GM12878 (cell line): ENCODE data around the gene ZG16B. TPM values are rescaled to one million over a fixed set of nuclear protein-coding genes. Genes with fewer than 3 reads are reported as not detected.

Experiments used
- ATAC-seq: fragments of 200-7000 bp; cut with Tn5 transposase; 3 replicates; pipeline ENCODE4 v1.9.1; 2020; ENCODE audit warnings: mild to moderate bottlenecking, moderate library complexity
- BruUV-seq: library from RNA; stranded (reverse); fragments of 400-500 nt; replicated peaks from 2 replicates; lab custom pipeline; 2021; lab: Mats Ljungman, UMichigan
- CTCF ChIA-PET: fragments of 300-600 bp; sonication (Branson Sonifier 250); formaldehyde crosslinking; extraction: SDS; loops from one replicate; lab custom pipeline; 2021; ENCODE audit warnings: inconsistent platforms; lab: Yijun Ruan, JAX
- POLR2A ChIA-PET: fragments of 350-600 bp; formaldehyde crosslinking; extraction: SDS; loops from one replicate; lab custom pipeline; 2021; ENCODE audit warnings: inconsistent platforms; lab: Charles Lee
- RAD21 ChIA-PET: fragments of 300-600 bp; sonication (Branson Sonifier 250); formaldehyde crosslinking; loops from one replicate; lab custom pipeline; 2023; ENCODE audit warnings: antibody characterized with exemption; ENCODE audit not compliant: unreplicated experiment; lab: Charles Lee
- SMC1A ChIA-PET: fragments of 300-600 bp; sonication (Branson Sonifier 250); formaldehyde crosslinking; loops from one replicate; lab custom pipeline; 2023; ENCODE audit not compliant: unreplicated experiment, uncharacterized antibody; lab: Charles Lee
- DNase-seq: peaks from one replicate; pipeline ENCODE4 v3.0.0-alpha.2; 2011; ENCODE audit warnings: low read depth, low spot score
- FAIRE-seq: peaks from 3 replicates; lab custom pipeline; 2011; peaks lifted over from hg19 to GRCh38; lab: Jason Lieb, UNC
- H2AFZ ChIP-seq: 2 replicates; pipeline ENCODE4 v1.6.0; 2011; ENCODE audit warnings: low read depth, low read length, control low read depth; ENCODE audit not compliant: control insufficient read depth
- H3K27ac ChIP-seq: 2 replicates; pipeline ENCODE4 v1.5.1; 2011; ENCODE audit warnings: control low read depth; ENCODE audit not compliant: control insufficient read depth, insufficient read depth
- H3K27me3 ChIP-seq, 2 experiments: replicated peaks in 1 of 2; 2 replicates each; pipeline versions ENCODE4 v1.6.0 to v1.6.1; 2011; ENCODE audit warnings: low read length in 1 of 2; ENCODE audit not compliant: control insufficient read depth in 2 of 2, insufficient read depth in 2 of 2
- H3K36me3 ChIP-seq, 2 experiments: 2 replicates each; pipeline ENCODE4 v1.5.1; 2011; ENCODE audit warnings: low read length in 1 of 2; ENCODE audit not compliant: control insufficient read depth in 2 of 2, insufficient read depth in 2 of 2
- H3K4me1 ChIP-seq: 2 replicates; pipeline ENCODE4 v1.6.1; 2011; ENCODE audit warnings: mild to moderate bottlenecking, low read length, moderate library complexity, mixed read lengths; ENCODE audit not compliant: control insufficient read depth, insufficient read depth
- H3K4me2 ChIP-seq: 2 replicates; pipeline ENCODE4 v1.6.0; 2011; ENCODE audit warnings: control low read depth; ENCODE audit not compliant: control insufficient read depth, insufficient read depth
- H3K4me3 ChIP-seq: fragments of 200-600 bp; sonication (generic); 2 replicates; pipeline ENCODE4 v1.5.1; 2016
- H3K79me2 ChIP-seq: 2 replicates; pipeline ENCODE4 v1.6.0; 2011; ENCODE audit warnings: low read length; ENCODE audit not compliant: control insufficient read depth, insufficient read depth
- H3K9ac ChIP-seq: 2 replicates; pipeline ENCODE4 v1.8.0; 2011; ENCODE audit warnings: low read length, control low read depth, mixed read lengths; ENCODE audit not compliant: control insufficient read depth, insufficient read depth
- H3K9me3 ChIP-seq: replicated peaks from 3 replicates; pipeline ENCODE4 v1.5.1; 2011; ENCODE audit warnings: mild to moderate bottlenecking, low read length; ENCODE audit not compliant: control insufficient read depth, insufficient read depth
- H4K20me1 ChIP-seq: 2 replicates; pipeline ENCODE4 v1.6.0; 2011; ENCODE audit not compliant: control insufficient read depth, insufficient read depth
- ATF7 ChIP-seq: fragments of 450-650 bp; IDR thresholded peaks from 2 replicates; pipeline ENCODE4 v1.6.1; 2016; ENCODE audit warnings: low read depth, mild to moderate bottlenecking
- GATAD2B ChIP-seq: fragments of 450-650 bp; conservative IDR thresholded peaks from 2 replicates; pipeline ENCODE4 v1.6.1; 2017; ENCODE audit warnings: low read depth, mild to moderate bottlenecking, moderate library complexity
- NFIC ChIP-seq: IDR thresholded peaks from 2 replicates; pipeline ENCODE4 v1.6.1; 2012; ENCODE audit warnings: low read depth, mild to moderate bottlenecking, inconsistent platforms, low read length, moderate library complexity
- NFXL1 ChIP-seq: fragments of 450-650 bp; IDR thresholded peaks from 2 replicates; pipeline ENCODE4 v1.6.1; 2017; ENCODE audit warnings: antibody characterized with exemption, mild to moderate bottlenecking, borderline replicate concordance
- RAD51 ChIP-seq: fragments of 450-650 bp; IDR thresholded peaks from 2 replicates; pipeline ENCODE4 v1.6.1; 2016; ENCODE audit warnings: moderate library complexity, mild to moderate bottlenecking, inconsistent platforms
- SMAD1 ChIP-seq: fragments of 450-650 bp; IDR thresholded peaks from 2 replicates; pipeline ENCODE4 v1.6.1; 2018; ENCODE audit warnings: mild to moderate bottlenecking, low read depth; ENCODE audit not compliant: partially characterized antibody
- TARDBP ChIP-seq: IDR thresholded peaks from 2 replicates; pipeline ENCODE4 v1.6.1; 2016; ENCODE audit warnings: borderline replicate concordance
- ZNF207 ChIP-seq: fragments of 450-650 bp; IDR thresholded peaks from 2 replicates; pipeline ENCODE4 v1.6.1; 2014; ENCODE audit warnings: antibody characterized with exemption, mild to moderate bottlenecking, borderline replicate concordance
- ZNF384 ChIP-seq: IDR thresholded peaks from 2 replicates; pipeline ENCODE4 v1.6.1; 2012; ENCODE audit warnings: low read depth, mild to moderate bottlenecking, low read length, improper control_type of control experiment, borderline replicate concordance
- whole genome bisulfite sequencing: methylation state at CpG from one replicate; pipeline ENCODE4 v1.1.6; 2016; ENCODE audit warnings: low lambda C conversion rate; ENCODE audit not compliant: insufficient replicate concordance, insufficient coverage; ENCODE audit errors: missing lambda C conversion rate; 5-methylcytosine and 5-hydroxymethylcytosine counted together
- in situ Hi-C: fragments of 300-500 bp; cut with MboI; formaldehyde crosslinking; loops from 9 replicates; pipeline ENCODE4 v1.14.3; 2018; ENCODE audit warnings: mixed read lengths
- intact Hi-C: fragments of 100-400 bp; cut with micrococcal nuclease; formaldehyde crosslinking; loops from one replicate; pipeline ENCODE4 v1.14.2; 2022; ENCODE audit not compliant: unreplicated experiment
- polyA plus RNA-seq, 11 experiments: library from polyadenylated mRNA; depleted of rRNA in 4 of 11; unstranded in 6 of 11; stranded (reverse) in 5 of 11; fragments of >200 nt; fragmentation: Nextera tagmentation in 4 of 11; fragmentation: Illumina TruSeq in 1 of 11; extraction: Ambion mirVana in 4 of 11; extraction: Trizol in 1 of 11; gene quantifications; 1 replicate in 1 of 11; 2 replicates in 10 of 11; pipeline versions ENCODE4 v1.2.1 to v1.2.3, GENCODE V29; 2011 to 2016; ENCODE audit warnings: inconsistent platforms in 2 of 11, missing spikeins in 2 of 11, low read depth in 1 of 11
- total RNA-seq, 4 experiments: library from RNA; depleted of rRNA in 3 of 4; stranded (reverse); fragments of >200 nt in 3 of 4; fragmentation: Illumina TruSeq in 1 of 4; extraction: Trizol in 1 of 4; gene quantifications; 2 replicates each; pipeline versions ENCODE4 v1.2.1 to v1.2.3, GENCODE V29; 2013 to 2021
- TF ChIP-seq, protein P1 (sequence below): fragments of 150-350 bp; IDR thresholded peaks from 2 replicates; pipeline ENCODE4 v1.6.1; 2016; ENCODE audit warnings: low read depth, low read length
- TF ChIP-seq, protein P2 (sequence below), 3 experiments: IDR thresholded peaks in 2 of 3; conservative IDR thresholded peaks in 1 of 3; 2 replicates each; pipeline ENCODE4 v1.5.1; 2011; ENCODE audit warnings: low read depth in 3 of 3, low read length in 3 of 3, mild to moderate bottlenecking in 3 of 3, control low read depth in 2 of 3, moderate library complexity in 2 of 3, inconsistent platforms in 1 of 3, mixed read lengths in 1 of 3; ENCODE audit not compliant: control insufficient read depth in 2 of 3, insufficient read depth in 1 of 3; ENCODE audit errors: extremely low read depth in 1 of 3
- TF ChIP-seq, protein P3 (sequence below): fragments of 450-650 bp; formaldehyde crosslinking; IDR thresholded peaks from 2 replicates; pipeline ENCODE4 v1.5.0; 2022; ENCODE audit warnings: mild to moderate bottlenecking, missing genetic modification characterization
- TF ChIP-seq, protein P4 (sequence below): IDR thresholded peaks from 2 replicates; pipeline ENCODE4 v1.6.1; 2012; ENCODE audit warnings: low read depth, low read length, improper control_type of control experiment

ZG16B gene
- total and polyA plus RNA-seq, 10 of the 15 experiments (the other 5 are each of a cell fraction or from before 2014, with no cell fraction given): 1.00 to 11.6 (median 5.8) TPM

DNA sequence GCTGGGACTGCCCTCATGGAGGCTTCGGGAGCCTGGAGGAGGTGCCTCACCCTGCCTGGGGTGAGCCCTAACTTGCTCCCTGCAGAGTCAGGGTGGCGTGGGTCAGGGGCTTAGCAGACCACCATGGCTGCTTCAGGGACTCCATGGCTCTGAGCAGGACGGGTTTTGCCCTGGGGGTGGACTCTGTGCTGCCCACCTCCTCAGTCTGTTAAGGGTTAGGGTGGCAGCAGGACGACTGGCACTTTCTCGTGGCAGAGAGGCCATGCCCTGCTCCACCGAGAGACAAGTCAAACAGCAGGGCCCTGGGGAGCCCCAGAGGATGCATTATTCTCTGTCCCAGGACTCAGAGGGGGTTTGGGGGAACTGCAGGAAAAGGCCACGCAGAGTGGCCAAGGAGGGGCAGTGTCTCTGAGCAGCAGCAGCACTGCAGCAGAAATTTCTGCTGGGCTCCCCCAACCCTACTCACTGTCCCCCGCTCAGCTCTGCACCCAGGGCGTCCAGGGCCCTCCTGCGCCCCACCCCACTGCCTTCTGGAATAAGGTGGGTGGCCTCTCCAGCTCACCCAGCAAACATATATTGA is 29.7 kb downstream of the ZG16B start:
- CTCF ChIA-PET: no interaction called here
- DNase-seq (no peak), FAIRE-seq (no peak), ATAC-seq (no peak)
- H2AFZ ChIP-seq: no peak overlapping the region
- 27% methylated on average over 10 of the region's 10 CpGs for WGBS
- H3K4me3 ChIP-seq: no peak overlapping the region
- intact Hi-C loops (loop anchor here (10.0 kb wide), 2 partner anchors 55 to 135 kb away; partner anchors contain the start of gene PRSS27), in situ Hi-C loops (no loop called here)
- POLR2A ChIA-PET: no interaction called here
- H3K4me2 ChIP-seq: no peak overlapping the region
- no peak overlapping the region for H3K27ac ChIP-seq
- H3K36me3 ChIP-seq: no peaks in the 10 kb centered on the region
- RAD21 ChIA-PET: no interaction called here
- TF ChIP-seq TARDBP (no peak), RAD51 (no peak), NFIC (no peak), GATAD2B (no peak), ZNF207 (no peak), ATF7 (no peak), SMAD1 (no peak), ZNF384 (no peak), NFXL1 (no peak)
- TF ChIP-seq, protein P1, sequence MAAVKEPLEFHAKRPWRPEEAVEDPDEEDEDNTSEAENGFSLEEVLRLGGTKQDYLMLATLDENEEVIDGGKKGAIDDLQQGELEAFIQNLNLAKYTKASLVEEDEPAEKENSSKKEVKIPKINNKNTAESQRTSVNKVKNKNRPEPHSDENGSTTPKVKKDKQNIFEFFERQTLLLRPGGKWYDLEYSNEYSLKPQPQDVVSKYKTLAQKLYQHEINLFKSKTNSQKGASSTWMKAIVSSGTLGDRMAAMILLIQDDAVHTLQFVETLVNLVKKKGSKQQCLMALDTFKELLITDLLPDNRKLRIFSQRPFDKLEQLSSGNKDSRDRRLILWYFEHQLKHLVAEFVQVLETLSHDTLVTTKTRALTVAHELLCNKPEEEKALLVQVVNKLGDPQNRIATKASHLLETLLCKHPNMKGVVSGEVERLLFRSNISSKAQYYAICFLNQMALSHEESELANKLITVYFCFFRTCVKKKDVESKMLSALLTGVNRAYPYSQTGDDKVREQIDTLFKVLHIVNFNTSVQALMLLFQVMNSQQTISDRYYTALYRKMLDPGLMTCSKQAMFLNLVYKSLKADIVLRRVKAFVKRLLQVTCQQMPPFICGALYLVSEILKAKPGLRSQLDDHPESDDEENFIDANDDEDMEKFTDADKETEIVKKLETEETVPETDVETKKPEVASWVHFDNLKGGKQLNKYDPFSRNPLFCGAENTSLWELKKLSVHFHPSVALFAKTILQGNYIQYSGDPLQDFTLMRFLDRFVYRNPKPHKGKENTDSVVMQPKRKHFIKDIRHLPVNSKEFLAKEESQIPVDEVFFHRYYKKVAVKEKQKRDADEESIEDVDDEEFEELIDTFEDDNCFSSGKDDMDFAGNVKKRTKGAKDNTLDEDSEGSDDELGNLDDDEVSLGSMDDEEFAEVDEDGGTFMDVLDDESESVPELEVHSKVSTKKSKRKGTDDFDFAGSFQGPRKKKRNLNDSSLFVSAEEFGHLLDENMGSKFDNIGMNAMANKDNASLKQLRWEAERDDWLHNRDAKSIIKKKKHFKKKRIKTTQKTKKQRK: no peak
- TF ChIP-seq, protein P2, sequence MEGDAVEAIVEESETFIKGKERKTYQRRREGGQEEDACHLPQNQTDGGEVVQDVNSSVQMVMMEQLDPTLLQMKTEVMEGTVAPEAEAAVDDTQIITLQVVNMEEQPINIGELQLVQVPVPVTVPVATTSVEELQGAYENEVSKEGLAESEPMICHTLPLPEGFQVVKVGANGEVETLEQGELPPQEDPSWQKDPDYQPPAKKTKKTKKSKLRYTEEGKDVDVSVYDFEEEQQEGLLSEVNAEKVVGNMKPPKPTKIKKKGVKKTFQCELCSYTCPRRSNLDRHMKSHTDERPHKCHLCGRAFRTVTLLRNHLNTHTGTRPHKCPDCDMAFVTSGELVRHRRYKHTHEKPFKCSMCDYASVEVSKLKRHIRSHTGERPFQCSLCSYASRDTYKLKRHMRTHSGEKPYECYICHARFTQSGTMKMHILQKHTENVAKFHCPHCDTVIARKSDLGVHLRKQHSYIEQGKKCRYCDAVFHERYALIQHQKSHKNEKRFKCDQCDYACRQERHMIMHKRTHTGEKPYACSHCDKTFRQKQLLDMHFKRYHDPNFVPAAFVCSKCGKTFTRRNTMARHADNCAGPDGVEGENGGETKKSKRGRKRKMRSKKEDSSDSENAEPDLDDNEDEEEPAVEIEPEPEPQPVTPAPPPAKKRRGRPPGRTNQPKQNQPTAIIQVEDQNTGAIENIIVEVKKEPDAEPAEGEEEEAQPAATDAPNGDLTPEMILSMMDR (IDR thresholded peaks at IDR 0.05 in 2 of 3, conservative IDR thresholded peaks at IDR 0.05 in 1 of 3; ENCODE audit: control insufficient read depth in 2 of 3, extremely low read depth in 1 of 3, insufficient read depth in 1 of 3, low read depth in 3 of 3, low read length in 3 of 3): no peak
- TF ChIP-seq, protein P3, sequence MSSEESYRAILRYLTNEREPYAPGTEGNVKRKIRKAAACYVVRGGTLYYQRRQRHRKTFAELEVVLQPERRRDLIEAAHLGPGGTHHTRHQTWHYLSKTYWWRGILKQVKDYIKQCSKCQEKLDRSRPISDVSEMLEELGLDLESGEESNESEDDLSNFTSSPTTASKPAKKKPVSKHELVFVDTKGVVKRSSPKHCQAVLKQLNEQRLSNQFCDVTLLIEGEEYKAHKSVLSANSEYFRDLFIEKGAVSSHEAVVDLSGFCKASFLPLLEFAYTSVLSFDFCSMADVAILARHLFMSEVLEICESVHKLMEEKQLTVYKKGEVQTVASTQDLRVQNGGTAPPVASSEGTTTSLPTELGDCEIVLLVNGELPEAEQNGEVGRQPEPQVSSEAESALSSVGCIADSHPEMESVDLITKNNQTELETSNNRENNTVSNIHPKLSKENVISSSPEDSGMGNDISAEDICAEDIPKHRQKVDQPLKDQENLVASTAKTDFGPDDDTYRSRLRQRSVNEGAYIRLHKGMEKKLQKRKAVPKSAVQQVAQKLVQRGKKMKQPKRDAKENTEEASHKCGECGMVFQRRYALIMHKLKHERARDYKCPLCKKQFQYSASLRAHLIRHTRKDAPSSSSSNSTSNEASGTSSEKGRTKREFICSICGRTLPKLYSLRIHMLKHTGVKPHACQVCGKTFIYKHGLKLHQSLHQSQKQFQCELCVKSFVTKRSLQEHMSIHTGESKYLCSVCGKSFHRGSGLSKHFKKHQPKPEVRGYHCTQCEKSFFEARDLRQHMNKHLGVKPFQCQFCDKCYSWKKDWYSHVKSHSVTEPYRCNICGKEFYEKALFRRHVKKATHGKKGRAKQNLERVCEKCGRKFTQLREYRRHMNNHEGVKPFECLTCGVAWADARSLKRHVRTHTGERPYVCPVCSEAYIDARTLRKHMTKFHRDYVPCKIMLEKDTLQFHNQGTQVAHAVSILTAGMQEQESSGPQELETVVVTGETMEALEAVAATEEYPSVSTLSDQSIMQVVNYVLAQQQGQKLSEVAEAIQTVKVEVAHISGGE (CRISPR knock-in tag): no peak
- TF ChIP-seq, protein P4, sequence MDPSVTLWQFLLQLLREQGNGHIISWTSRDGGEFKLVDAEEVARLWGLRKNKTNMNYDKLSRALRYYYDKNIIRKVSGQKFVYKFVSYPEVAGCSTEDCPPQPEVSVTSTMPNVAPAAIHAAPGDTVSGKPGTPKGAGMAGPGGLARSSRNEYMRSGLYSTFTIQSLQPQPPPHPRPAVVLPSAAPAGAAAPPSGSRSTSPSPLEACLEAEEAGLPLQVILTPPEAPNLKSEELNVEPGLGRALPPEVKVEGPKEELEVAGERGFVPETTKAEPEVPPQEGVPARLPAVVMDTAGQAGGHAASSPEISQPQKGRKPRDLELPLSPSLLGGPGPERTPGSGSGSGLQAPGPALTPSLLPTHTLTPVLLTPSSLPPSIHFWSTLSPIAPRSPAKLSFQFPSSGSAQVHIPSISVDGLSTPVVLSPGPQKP: no peak
- SMC1A ChIA-PET: no interaction called here
- no peaks in the 10 kb centered on the region for H3K9me3 ChIP-seq
- no peak overlapping the region for H3K9ac ChIP-seq
- no peaks in the 10 kb centered on the region for H4K20me1 ChIP-seq
- H3K79me2 ChIP-seq: no peaks in the 10 kb centered on the region
- BruUV-seq: no TSS peak
- no peaks in the 10 kb centered on the region for H3K4me1 ChIP-seq
- H3K27me3 ChIP-seq: no peaks in the 10 kb centered on the region; a peak in 1 of 4 replicates
